Measurements from ENCODE around the gene CHDH. TPM values are rescaled to one million over a fixed set of nuclear protein-coding genes. Genes with fewer than 3 reads are reported as not detected.

Gene CHDH
- total RNA-seq, 2 donors from 2014 or later: 21.5 to 26.0 TPM

- H3K4me1 ChIP-seq: peaks cover 9% of the 10 kb centered on the region
- TF ChIP-seq POLR2A (IDR thresholded peaks at IDR 0.05) (no peak), CTCF (IDR thresholded peaks at IDR 0.05) (no peak)
- no peaks in the 10 kb centered on the region for H3K9me3 ChIP-seq
- ATAC-seq: no peak
- H3K36me3 ChIP-seq (replicated peaks in 1 of 2; ENCODE audit: insufficient read depth in 1 of 2, low read depth in 2 of 2): peaks cover 0 to 6% of the 10 kb centered on the region in 2 donors
- no peak overlapping the region for H3K27ac ChIP-seq
- H3K4me3 ChIP-seq: no peak overlapping the region
- intact Hi-C loops (cut with DNase I): no loop called here
- H3K27me3 ChIP-seq: no peaks in the 10 kb centered on the region
- DNase-seq: no peak
- 19 to 32% methylated on average over 1 of the region's 1 CpG for WGBS, 2 donors
Observed at GRCh38 chr3:53826048-53826447, 20.2 kb downstream of the CHDH start.

DNA sequence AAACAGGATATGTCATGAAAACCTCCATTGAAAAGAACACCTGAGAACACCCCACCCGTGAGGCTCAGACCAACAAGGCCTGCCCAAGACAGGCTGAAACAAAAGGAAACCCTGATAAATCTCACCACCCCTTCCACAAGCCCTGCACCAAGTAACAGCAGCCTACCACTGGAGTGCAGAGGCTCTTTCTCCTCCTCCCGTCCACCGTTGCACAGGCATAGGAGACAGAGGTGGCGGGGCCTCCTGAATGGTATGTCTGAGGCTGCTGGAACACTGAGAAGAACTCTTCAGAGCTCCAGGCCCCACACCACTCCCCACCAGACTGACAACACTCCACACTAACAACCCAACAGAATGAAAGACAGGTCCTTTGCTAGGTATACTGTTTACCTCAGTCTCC is 21.4 kb downstream of the CHDH start:
- TF ChIP-seq POLR2A (IDR thresholded peaks at IDR 0.05): no peak
- no peak for TF ChIP-seq CTCF (IDR thresholded peaks at IDR 0.05)
- Histone ChIP-seq H3K4me3 (no peak overlapping the region), H3K9me3 (no peaks in the 10 kb centered on the region), H3K27me3 (no peaks in the 10 kb centered on the region), H3K4me1 (peaks cover 9% of the 10 kb centered on the region), H3K36me3 (replicated peaks in 1 of 2; ENCODE audit: insufficient read depth in 1 of 2, low read depth in 2 of 2) (peaks cover 0 to 12% of the 10 kb centered on the region in 2 donors), H3K27ac (no peak overlapping the region)
- WGBS, 2 donors: 89 to 96% methylated on average over 4 of the region's 4 CpGs
- ATAC-seq (no peak), DNase-seq (peak in 1 of 4 donors; percentile 5)
- intact Hi-C loops (cut with DNase I): no loop called here

- ATAC-seq: no peak
- peak in 1 of 4 donors; percentile 2 for DNase-seq
- H3K4me3 ChIP-seq: no peak overlapping the region
- WGBS, 2 donors: 75 to 85% methylated on average over 8 to 10 of the region's 10 CpGs
- no peaks in the 10 kb centered on the region for H3K9me3 ChIP-seq
- peaks cover 9% of the 10 kb centered on the region for H3K4me1 ChIP-seq
- no peaks in the 10 kb centered on the region for H3K27me3 ChIP-seq
- peaks cover 0 to 17% of the 10 kb centered on the region in 2 donors for H3K36me3 ChIP-seq (replicated peaks in 1 of 2; ENCODE audit: insufficient read depth in 1 of 2, low read depth in 2 of 2)
- intact Hi-C loops (cut with DNase I): no loop called here
- TF ChIP-seq POLR2A (IDR thresholded peaks at IDR 0.05): no peak
- no peak overlapping the region for H3K27ac ChIP-seq
Observed at GRCh38 chr3:53823956-53824657, 22.1 kb downstream of the CHDH start.

GRCh38 chr3:53823026-53823955 is 22.9 kb downstream of the CHDH start:
- Histone ChIP-seq H3K9me3 (no peaks in the 10 kb centered on the region), H3K27ac (no peak overlapping the region), H3K4me1 (peaks cover 9% of the 10 kb centered on the region), H3K36me3 (replicated peaks in 1 of 2; ENCODE audit: insufficient read depth in 1 of 2, low read depth in 2 of 2) (peaks cover 6 to 24% of the 10 kb centered on the region in 2 donors), H3K27me3 (no peaks in the 10 kb centered on the region), H3K4me3 (no peak overlapping the region)
- WGBS, 2 donors: 94 to 96% methylated on average over 3 to 65 of the region's 67 CpGs
- no peak for TF ChIP-seq POLR2A (IDR thresholded peaks at IDR 0.05)
- TF ChIP-seq CTCF (IDR thresholded peaks at IDR 0.05): no peak
- intact Hi-C loops (cut with DNase I): no loop called here
- ATAC-seq (no peak), DNase-seq (peak in 1 of 4 donors; percentile 9)

DNA sequence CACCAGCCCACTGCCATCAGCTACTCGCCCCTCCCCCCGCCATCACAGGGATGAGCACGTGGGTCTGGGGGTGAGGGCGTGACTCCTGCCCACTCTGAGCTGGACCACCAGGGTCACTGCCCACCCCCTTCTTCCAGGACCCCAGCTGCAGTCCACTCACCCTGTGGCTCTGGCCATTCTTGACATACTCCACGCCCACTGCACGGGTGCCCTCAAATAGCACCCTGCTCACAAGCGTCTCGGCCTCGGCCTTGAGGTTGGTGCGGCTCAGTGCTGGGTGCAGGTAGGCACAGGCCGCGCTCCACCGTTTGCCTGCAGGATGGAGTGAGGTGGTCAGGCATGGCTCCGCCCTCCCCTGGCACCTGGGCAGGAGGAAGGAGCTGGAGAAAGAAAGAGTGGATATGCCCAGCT is 23.9 kb downstream of the CHDH start:
- ATAC-seq: no peak

More for the DNA sequence above, 23.9 kb downstream of the CHDH start:
- DNase-seq: peak in 1 of 4 donors; percentile 14
- Histone ChIP-seq H3K4me1 (peaks cover 9% of the 10 kb centered on the region), H3K36me3 (replicated peaks in 1 of 2; ENCODE audit: insufficient read depth in 1 of 2, low read depth in 2 of 2) (peaks cover 11 to 33% of the 10 kb centered on the region in 2 donors), H3K27ac (no peak overlapping the region), H3K27me3 (no peaks in the 10 kb centered on the region), H3K9me3 (no peaks in the 10 kb centered on the region), H3K4me3 (no peak overlapping the region)
- intact Hi-C loops (cut with DNase I): no loop called here
- TF ChIP-seq CTCF (IDR thresholded peaks at IDR 0.05) (no peak), POLR2A (IDR thresholded peaks at IDR 0.05) (no peak)
- 89 to 100% methylated on average over 2 to 14 of the region's 14 CpGs for WGBS, 2 donors

Data from body of pancreas (tissue), 4 donors.